Right hindlimb (tissue), 1 donor: ENCODE measurements around the gene PCLO.
"Not testable (repeated sequence)": the region's sequence is repeated elsewhere in the genome, so short reads cannot be mapped to it uniquely, and the experiment has no call there.

Experiments
- DNase-seq: peaks from one replicate; pipeline ENCODE4 v3.0.0-alpha.2; 2018

PCLO gene

DNA sequence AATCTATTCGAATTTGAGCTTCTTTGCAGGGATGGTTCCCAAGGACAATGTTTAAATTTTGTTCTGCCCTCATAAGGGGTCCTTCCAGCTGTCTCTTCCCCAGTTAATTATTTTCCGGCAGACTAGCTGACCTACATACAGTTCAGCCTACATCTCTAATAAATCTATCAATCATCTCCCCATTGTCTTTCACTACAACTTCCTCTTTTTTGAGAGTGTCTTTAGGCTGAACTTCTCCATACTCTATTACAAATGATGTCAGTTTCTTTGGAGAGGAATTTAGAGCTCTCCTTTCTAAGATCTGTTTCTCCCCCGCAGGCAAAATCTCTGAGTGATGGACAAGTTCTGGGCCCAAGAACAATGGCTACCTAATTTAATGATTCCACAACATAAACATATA is 122.2 kb downstream of the PCLO start:
- no peak for DNase-seq

GRCh38 chr7:83038787-83039186 is 123.9 kb downstream of the PCLO start:
- DNase-seq = no peak

GRCh38 chr7:83036721-83037380 is 125.8 kb downstream of the PCLO start:
- DNase-seq = no peak

DNA sequence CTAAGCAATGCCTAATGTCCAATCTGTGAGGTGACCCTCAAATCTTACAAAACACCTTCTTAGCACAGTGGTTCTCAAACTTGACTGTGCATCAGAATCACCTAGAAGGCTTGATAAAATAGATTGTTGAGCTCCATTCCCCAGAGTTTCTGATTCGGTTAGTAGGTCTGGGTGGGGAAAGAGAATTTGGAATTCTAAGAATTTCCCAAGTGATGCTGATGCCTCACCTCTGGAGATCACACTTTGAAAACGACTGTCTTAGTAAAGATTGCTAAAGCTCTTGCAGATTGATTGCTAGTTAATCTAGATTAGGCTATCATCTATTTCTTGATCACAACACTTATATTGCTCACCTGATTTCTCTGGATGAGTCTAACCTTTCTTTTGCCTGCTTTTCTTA is 126.6 kb downstream of the PCLO start:
- no peak for DNase-seq

GRCh38 chr7:83032195-83032594 is 130.5 kb downstream of the PCLO start:
- DNase-seq = no peak

- DNase-seq = not testable (repeated sequence)
Measured at GRCh38 chr7:83023817-83024665, 138.6 kb downstream of the PCLO start.

- no peak for DNase-seq
Measured at GRCh38 chr7:83021032-83021431, 141.7 kb downstream of the PCLO start.

- DNase-seq = no peak
Measured at GRCh38 chr7:83020161-83020560, 142.5 kb downstream of the PCLO start.

- no peak for DNase-seq
Measured at GRCh38 chr7:83015916-83016315, 146.8 kb downstream of the PCLO start.

GRCh38 chr7:83014546-83014945 is 148.1 kb downstream of the PCLO start:
- no peak for DNase-seq

- DNase-seq = no peak
Measured at GRCh38 chr7:83011954-83012353, 150.7 kb downstream of the PCLO start.

GRCh38 chr7:83005410-83005809 is 157.3 kb downstream of the PCLO start:
- no peak for DNase-seq

GRCh38 chr7:83001362-83002040 is 161.2 kb downstream of the PCLO start:
- no peak for DNase-seq

DNA sequence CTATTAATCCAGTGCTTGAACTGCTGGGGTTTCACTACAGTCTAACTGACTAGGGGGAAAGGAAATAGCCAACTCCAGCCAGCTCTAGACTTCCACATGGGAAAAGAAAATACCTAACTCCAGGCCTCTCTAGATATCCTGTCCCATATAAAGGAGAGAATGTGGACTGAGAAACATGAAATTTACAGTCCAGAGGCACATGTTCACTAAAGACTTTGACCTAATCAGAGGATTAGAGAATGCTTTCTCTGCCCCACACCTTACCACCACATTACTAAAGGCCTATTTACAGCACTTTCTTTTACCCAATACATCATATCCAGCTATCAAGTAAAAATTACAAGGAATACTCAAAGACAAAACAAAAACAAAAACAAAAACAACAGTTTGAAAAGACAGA is 164.2 kb downstream of the PCLO start:
- no peak for DNase-seq

GRCh38 chr7:82985144-82985802 is 177.4 kb downstream of the PCLO start:
- no peak for DNase-seq

DNA sequence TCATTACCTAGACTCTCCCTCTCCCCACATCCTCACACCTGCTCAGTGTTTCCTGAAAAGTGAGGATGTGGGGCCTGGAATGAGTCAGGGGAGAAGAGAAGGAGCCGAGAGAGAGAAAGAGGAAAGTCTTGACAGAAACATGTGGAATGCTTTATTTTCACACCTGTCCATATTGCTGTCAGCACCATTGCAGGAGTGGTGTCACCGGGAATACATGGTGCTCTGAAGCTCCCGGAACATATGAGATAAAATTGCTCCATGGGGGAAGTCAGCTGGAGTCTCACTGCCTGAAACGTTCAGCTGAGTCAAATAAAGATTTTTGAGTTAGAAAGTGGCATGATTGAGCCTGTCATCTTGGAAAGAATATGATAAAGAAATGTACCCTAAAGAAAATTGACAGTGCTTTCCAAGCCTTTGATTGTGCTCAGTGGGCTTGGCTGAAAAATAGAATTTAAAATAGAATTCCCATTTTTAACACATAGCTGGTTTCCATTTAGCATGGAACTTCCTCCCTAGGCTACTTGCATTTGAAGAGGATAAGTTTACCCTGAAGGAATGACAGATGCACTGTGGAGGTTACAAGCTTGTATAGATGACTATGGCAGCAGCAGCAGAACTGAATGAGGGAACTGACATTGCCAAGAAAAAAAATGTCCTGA is 182.4 kb downstream of the PCLO start:
- no peak for DNase-seq

DNA sequence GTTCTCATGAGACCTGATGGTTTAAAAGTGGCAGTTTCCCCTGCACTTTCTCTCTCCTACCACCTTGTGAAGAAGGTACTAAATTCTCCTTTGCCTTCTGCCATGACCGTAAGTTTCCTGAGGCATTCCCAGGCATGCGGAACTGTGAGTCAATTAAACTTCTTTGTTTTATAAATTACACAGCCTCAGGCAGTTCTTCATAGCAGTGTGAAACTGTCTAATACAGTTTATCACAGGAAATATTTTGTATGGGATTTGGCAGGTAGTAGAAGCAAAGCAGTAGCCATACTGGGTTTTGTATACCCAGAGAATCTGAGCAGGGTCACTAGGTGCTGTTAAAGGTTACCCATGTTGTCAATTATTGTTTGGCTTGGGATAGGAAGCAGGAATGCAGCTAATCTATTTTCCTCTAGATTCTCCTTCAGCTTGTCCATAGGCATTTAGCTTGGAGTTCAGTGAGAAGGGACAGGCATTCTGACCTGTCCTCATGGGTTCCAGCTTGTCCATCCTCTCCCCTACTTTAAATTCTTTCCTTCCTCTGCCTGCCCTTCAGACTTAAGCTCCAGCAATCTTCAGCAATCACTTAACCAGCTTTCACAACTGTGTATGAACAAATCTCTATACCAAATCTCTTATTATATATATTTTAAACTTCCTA is 186.7 kb downstream of the PCLO start:
- no peak for DNase-seq

GRCh38 chr7:82972135-82972534 is 190.5 kb downstream of the PCLO start:
- no peak for DNase-seq

DNA sequence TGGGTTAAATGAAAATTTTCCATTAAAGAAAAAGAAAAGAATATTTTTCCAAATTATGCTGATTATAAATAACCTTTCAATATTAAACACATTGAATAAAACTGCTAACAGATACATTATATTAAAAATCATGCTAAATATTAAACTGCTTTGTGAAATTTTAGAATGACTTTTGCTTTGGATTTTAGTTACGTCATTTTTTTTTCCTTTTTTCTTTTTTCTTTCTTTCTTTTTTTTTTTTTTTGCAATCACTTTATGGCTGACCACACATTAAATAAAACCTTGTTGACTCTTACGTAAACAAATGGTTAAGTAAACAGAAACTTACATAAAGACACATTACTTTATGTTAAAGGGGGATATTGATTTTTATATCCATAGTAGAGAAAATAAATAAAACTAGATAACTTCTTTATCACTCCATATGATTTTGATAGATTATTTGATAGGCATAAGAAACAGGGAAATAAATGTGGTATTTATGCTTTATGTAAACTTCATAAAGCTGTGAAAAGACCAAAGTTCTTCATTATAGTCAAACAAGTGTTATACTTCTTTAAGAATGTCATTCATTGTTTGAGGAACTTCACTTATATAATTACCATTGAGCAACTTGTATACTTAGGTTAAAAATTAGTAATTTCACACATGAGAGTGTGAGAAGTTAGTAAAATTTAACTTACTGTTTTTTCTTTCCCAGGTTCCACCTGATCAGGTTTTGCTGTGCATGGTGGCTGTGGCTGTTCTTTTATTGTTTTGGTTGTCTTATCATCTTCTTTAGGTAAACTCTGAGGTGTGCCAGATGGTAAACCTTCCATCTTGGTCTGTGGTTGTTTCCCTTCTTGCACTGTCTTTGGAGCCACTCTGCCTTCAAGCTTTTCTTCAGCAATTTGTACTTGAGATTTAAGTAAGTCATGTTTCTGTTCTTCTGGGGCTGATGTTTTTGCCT is 197.3 kb downstream of the PCLO start:
- no peak for DNase-seq

GRCh38 chr7:82964150-82964882 is 198.4 kb downstream of the PCLO start:
- no peak for DNase-seq
